Activated CD4-positive, alpha-beta T cell treated with anti-CD3 and anti-CD28 coated beads, Interleukin-2, amount 10 ng/mL, durations not matched to agents 7 days and 5 days (primary cell): ENCODE measurements around the gene SYT1. TPM values are rescaled to one million over a fixed set of nuclear protein-coding genes. Genes with fewer than 3 reads are reported as not detected.

Source experiments
- CTCF ChIA-PET: fragments of 350-600 bp; sonication (Branson Sonifier 250); formaldehyde crosslinking; loops from one replicate; lab custom pipeline; 2021; ENCODE audit warnings: antibody characterized with exemption; lab: Charles Lee
- POLR2A ChIA-PET: fragments of 350-600 bp; sonication (Branson Sonifier 250); formaldehyde crosslinking; loops from one replicate; lab custom pipeline; 2021; ENCODE audit warnings: antibody characterized with exemption; lab: Charles Lee
- DNase-seq: peaks from one replicate; pipeline ENCODE4 v3.0.0-alpha.2; 2020
- H3K27ac Mint-ChIP-seq: one replicate; pipeline ENCODE4 v1.8.0; 2021; ENCODE audit warnings: mild to moderate bottlenecking, moderate library complexity, mixed read lengths
- H3K27me3 Mint-ChIP-seq: one replicate; pipeline ENCODE4 v1.8.0; 2021; ENCODE audit warnings: mixed read lengths
- H3K36me3 Mint-ChIP-seq: one replicate; pipeline ENCODE4 v1.8.0; 2021; ENCODE audit warnings: low read depth, mixed read lengths
- H3K4me1 Mint-ChIP-seq: one replicate; pipeline ENCODE4 v1.8.0; 2021; ENCODE audit warnings: mixed read lengths
- H3K4me3 Mint-ChIP-seq: one replicate; pipeline ENCODE4 v1.8.0; 2021; ENCODE audit warnings: mild to moderate bottlenecking, moderate library complexity, mixed read lengths
- H3K9me3 Mint-ChIP-seq: one replicate; pipeline ENCODE4 v1.8.0; 2021; ENCODE audit warnings: mixed read lengths
- total RNA-seq, 2 experiments: library from RNA; stranded (reverse); gene quantifications; one replicate each; pipeline ENCODE4 v1.2.3, GENCODE V29; 2021

The SYT1 gene
- total RNA-seq, 2 experiments from 2014 or later = not detected

DNA sequence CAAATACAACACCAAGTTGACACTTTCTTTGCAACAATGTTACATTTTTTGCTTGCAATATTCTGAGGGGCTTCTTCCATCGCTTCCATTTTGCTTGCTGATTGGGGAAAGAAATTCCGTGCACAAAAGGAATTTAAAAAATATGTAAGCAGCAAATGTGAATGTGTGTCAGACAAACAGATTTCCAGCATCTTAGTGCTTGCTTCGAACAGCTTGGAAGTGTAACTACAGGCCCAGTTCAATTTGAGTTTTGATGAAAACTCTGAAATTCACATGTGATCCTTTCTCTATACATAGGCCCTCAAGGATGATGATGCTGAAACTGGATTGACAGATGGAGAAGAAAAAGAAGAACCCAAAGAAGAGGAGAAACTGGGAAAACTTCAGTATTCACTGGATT, 427.1 kb downstream of the SYT1 start:
- Mint-ChIP-seq H3K36me3 (no peaks in the 10 kb centered on the region), H3K27me3 (no peaks in the 10 kb centered on the region), H3K4me1 (no peaks in the 10 kb centered on the region), H3K4me3 (no peak overlapping the region), H3K9me3 (no peaks in the 10 kb centered on the region), H3K27ac (no peak overlapping the region)
- CTCF ChIA-PET = no interaction called here
- POLR2A ChIA-PET = no interaction called here
- no peak for DNase-seq

GRCh38 chr12:79294590-79294989, 430.0 kb downstream of the SYT1 start:
- no peaks in the 10 kb centered on the region for H3K9me3 Mint-ChIP-seq
- DNase-seq = no peak
- no peak overlapping the region for H3K27ac Mint-ChIP-seq
- no peaks in the 10 kb centered on the region for H3K36me3 Mint-ChIP-seq
- ChIA-PET CTCF (no interaction called here), POLR2A (no interaction called here)
- H3K27me3 Mint-ChIP-seq = no peaks in the 10 kb centered on the region
- H3K4me3 Mint-ChIP-seq = no peak overlapping the region
- no peaks in the 10 kb centered on the region for H3K4me1 Mint-ChIP-seq

DNA sequence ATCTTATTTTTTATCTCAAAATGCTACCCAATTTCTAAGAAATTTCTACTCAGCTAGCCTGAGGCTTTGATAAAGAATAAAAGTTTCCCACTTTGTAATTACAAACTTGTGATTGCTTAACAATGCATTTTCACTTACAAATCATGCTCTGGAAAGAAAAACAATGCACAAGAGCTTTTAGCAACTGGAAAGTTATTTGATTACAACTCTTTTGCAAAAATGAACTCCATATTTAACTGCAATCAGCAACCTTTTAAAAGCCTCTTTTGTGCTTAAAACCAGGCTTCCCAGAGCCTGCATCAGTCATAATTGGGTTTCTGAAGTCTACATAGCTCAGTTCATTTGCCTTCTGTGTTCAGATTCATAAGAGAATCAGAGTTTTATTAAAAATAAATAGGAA, 431.0 kb downstream of the SYT1 start:
- Mint-ChIP-seq H3K9me3 (no peaks in the 10 kb centered on the region), H3K4me3 (no peak overlapping the region), H3K27ac (no peak overlapping the region), H3K36me3 (no peaks in the 10 kb centered on the region), H3K27me3 (no peaks in the 10 kb centered on the region), H3K4me1 (no peaks in the 10 kb centered on the region)
- no peak for DNase-seq
- CTCF ChIA-PET = no interaction called here
- POLR2A ChIA-PET = no interaction called here

DNA sequence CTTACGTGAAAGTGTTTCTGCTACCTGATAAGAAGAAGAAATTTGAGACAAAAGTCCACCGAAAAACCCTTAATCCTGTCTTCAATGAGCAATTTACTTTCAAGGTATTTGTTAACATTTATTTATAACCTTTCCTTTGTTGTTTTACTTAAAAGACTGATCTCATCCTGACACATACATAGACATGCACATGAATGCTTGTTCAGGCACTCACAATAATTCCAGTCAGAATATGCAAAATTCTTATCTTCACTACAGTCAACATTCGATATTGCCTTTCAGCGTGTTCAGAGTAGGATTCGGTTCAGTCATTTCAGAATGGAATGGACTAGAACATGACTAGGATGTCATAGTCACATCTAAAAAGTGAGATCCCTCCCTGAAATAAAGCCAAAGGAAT, 431.6 kb downstream of the SYT1 start:
- Mint-ChIP-seq H3K9me3 (no peaks in the 10 kb centered on the region), H3K4me3 (no peak overlapping the region), H3K36me3 (no peaks in the 10 kb centered on the region), H3K27ac (no peak overlapping the region), H3K27me3 (no peaks in the 10 kb centered on the region), H3K4me1 (no peaks in the 10 kb centered on the region)
- ChIA-PET POLR2A (no interaction called here), CTCF (no interaction called here)
- DNase-seq = no peak

- Mint-ChIP-seq H3K27me3 (no peaks in the 10 kb centered on the region), H3K4me1 (no peaks in the 10 kb centered on the region), H3K27ac (no peak overlapping the region), H3K36me3 (no peaks in the 10 kb centered on the region), H3K4me3 (no peak overlapping the region), H3K9me3 (no peaks in the 10 kb centered on the region)
- no peak for DNase-seq
- ChIA-PET CTCF (no interaction called here), POLR2A (no interaction called here)
These were observed 432.3 kb downstream of the SYT1 start for GRCh38 chr12:79296871-79297270.

DNA sequence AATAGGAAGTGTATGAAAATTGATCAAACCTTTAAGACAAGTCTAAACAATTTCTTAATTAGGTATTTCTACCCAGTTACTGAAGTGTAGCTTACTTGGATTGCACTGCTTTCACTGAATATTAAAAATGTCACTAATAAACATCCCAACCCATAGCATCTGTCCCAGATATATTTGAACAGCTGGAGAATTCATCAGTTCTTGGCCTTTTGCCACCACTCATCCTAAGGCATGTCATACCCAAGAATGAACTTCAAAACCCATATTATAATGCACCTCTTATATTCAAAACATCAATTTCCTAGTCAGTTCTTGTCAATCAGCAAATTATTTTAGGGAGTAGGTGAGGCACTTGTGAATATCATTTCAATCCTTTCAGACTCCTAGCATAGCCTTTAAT, 433.9 kb downstream of the SYT1 start:
- no peak for DNase-seq
- Mint-ChIP-seq H3K36me3 (no peaks in the 10 kb centered on the region), H3K9me3 (no peaks in the 10 kb centered on the region), H3K27ac (no peak overlapping the region), H3K4me1 (no peaks in the 10 kb centered on the region), H3K27me3 (no peaks in the 10 kb centered on the region), H3K4me3 (no peak overlapping the region)
- ChIA-PET CTCF (no interaction called here), POLR2A (no interaction called here)

- Mint-ChIP-seq H3K9me3 (no peaks in the 10 kb centered on the region), H3K4me3 (no peak overlapping the region), H3K27ac (no peak overlapping the region), H3K27me3 (no peaks in the 10 kb centered on the region), H3K4me1 (no peaks in the 10 kb centered on the region), H3K36me3 (no peaks in the 10 kb centered on the region)
- POLR2A ChIA-PET = no interaction called here
- CTCF ChIA-PET = no interaction called here
- no peak for DNase-seq
These were observed 435.0 kb downstream of the SYT1 start for GRCh38 chr12:79299447-79300198.

DNA sequence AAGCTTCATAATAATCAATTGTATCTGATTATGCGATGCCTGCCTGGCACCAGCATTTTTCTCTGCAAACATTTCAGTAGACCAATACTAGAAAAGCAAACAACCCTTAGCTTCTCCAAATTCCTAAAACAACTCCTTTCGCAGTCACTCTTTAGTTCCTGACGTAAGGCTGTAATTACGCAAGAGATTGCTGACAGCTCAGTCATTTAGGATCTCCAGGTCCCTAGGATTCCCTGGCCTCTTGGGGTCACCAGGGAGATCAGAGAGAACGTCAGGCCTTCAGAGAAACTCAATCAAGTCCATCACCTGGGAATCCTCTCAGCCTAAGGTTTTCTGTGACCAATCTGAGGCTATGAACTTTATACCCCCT, 435.6 kb downstream of the SYT1 start:
- Mint-ChIP-seq H3K27me3 (no peaks in the 10 kb centered on the region), H3K4me1 (no peaks in the 10 kb centered on the region), H3K9me3 (no peaks in the 10 kb centered on the region), H3K4me3 (no peak overlapping the region), H3K27ac (no peak overlapping the region), H3K36me3 (no peaks in the 10 kb centered on the region)
- DNase-seq = no peak
- ChIA-PET CTCF (no interaction called here), POLR2A (no interaction called here)

GRCh38 chr12:79301181-79301580, 436.6 kb downstream of the SYT1 start:
- Mint-ChIP-seq H3K27me3 (no peaks in the 10 kb centered on the region), H3K36me3 (no peaks in the 10 kb centered on the region), H3K4me3 (no peak overlapping the region), H3K4me1 (no peaks in the 10 kb centered on the region), H3K27ac (no peak overlapping the region), H3K9me3 (no peaks in the 10 kb centered on the region)
- DNase-seq = no peak
- CTCF ChIA-PET = no interaction called here
- POLR2A ChIA-PET = no interaction called here

- H3K27ac Mint-ChIP-seq = no peak overlapping the region
- no peak for DNase-seq
- H3K27me3 Mint-ChIP-seq = no peaks in the 10 kb centered on the region
- H3K4me3 Mint-ChIP-seq = no peak overlapping the region
- CTCF ChIA-PET = no interaction called here
- no peaks in the 10 kb centered on the region for H3K4me1 Mint-ChIP-seq
- no peaks in the 10 kb centered on the region for H3K36me3 Mint-ChIP-seq
- POLR2A ChIA-PET = no interaction called here
- H3K9me3 Mint-ChIP-seq = no peaks in the 10 kb centered on the region
These were observed 437.7 kb downstream of the SYT1 start for GRCh38 chr12:79302162-79302814.

DNA sequence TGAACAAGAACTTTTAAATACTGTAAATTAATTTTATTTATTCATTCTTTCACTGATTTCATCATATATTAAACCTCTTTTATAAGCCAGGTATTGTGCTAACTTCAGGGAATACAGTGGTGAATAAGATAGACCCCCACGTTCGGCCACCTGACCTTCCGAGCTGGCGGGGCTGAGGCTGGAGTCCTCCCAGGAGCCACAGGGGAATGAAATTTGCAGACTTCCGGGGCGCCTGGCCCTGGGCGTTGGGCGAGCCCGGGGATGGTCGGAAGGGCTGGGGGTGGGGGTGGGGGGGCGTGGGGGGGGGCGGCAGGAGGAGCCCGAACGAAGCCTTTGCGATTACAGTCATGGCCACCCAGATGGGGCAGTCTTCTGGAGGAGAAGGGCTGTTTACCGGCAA, 442.8 kb downstream of the SYT1 start:
- no peak overlapping the region for H3K27ac Mint-ChIP-seq
- H3K4me3 Mint-ChIP-seq = no peak overlapping the region
- no peaks in the 10 kb centered on the region for H3K27me3 Mint-ChIP-seq
- no peaks in the 10 kb centered on the region for H3K36me3 Mint-ChIP-seq
- no peak for DNase-seq
- POLR2A ChIA-PET = no interaction called here
- H3K4me1 Mint-ChIP-seq = no peaks in the 10 kb centered on the region
- CTCF ChIA-PET = no interaction called here
- H3K9me3 Mint-ChIP-seq = peaks cover 4% of the 10 kb centered on the region

GRCh38 chr12:79309039-79309438, 444.5 kb downstream of the SYT1 start:
- Mint-ChIP-seq H3K27me3 (no peaks in the 10 kb centered on the region), H3K36me3 (no peaks in the 10 kb centered on the region), H3K27ac (no peak overlapping the region), H3K4me1 (no peaks in the 10 kb centered on the region), H3K4me3 (no peak overlapping the region), H3K9me3 (peaks cover 4% of the 10 kb centered on the region)
- CTCF ChIA-PET = no interaction called here
- no peak for DNase-seq
- POLR2A ChIA-PET = no interaction called here

DNA sequence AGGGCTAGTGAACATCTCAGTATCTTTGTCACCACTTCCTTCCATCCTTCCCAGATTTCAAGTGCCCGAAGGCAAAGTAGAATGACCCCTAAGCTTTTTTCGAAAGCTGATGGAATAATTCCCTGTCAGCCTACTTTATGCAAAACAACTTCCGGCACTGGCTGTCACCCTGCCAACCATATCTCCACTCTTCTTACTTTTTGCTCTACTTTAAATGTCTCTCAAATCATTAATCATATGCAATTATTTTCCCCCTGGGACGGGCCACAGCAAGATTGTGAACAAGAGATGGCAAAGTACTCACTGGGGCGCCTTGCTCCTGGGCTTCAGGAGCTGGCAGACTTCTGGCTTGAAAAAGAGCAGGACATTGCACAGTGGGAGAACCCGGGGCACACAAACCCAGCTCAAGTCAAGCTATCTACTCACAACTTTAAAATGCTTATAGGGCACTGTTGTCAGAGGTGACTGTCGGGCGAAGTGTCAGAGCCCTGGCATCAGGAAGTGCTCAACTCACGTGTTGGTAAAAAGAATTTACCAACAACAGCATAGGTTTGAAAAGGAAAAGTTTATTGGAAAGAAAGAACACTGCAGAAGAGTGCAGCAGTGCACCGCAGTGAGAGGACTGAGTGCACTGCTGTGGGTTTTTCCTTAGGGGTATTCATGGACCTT, 452.7 kb downstream of the SYT1 start:
- ChIA-PET POLR2A (no interaction called here), CTCF (no interaction called here)
- Mint-ChIP-seq H3K9me3 (no peaks in the 10 kb centered on the region), H3K4me3 (no peak overlapping the region), H3K27me3 (no peaks in the 10 kb centered on the region), H3K27ac (no peak overlapping the region), H3K4me1 (no peaks in the 10 kb centered on the region), H3K36me3 (no peaks in the 10 kb centered on the region)
- no peak for DNase-seq
